ENCODE measurements around the gene NDUFAF8.
A peak's percentile ranks its signal among the peaks of the same experiment; 100 is the strongest.

Gene NDUFAF8

DNA sequence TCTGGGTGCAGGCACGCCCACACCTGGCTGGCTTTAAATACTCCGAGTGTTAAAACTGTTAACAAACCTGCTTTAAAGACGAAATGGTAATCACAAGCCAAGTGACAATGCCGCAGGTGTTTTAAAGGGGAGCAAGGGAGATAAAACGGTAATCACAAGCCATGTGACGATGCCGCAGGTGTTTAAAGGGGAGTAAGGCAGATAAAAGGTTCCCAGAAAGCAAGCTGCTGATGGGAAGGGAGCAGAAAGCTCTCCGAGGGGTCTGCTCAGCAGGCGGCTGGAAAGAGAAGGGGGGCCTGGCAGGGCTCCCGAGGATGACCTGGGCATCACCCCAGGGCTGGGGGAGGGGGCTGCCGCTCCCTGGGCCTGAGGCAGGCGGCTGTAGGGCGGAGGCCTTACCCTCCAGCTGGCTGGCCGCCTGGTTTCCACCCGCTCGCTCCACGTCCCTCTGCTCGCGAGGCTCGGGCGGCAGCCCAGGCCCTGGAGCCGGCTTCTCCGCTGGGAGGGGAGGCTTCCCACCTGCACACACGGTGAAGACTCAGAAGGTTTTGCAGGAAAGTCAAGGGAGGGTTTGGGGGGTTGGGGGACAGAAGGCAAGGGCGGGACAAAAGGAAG is 12.1 kb downstream of the NDUFAF8 start:
- ATAC-seq (ENCODE audit: insufficient read depth, low read depth) (no peak), DNase-seq (no peak)
- no peaks in the 10 kb centered on the region for H3K27me3 ChIP-seq (ENCODE audit: insufficient read depth, low read length, poor library complexity)
- no peaks in the 10 kb centered on the region for H3K79me2 ChIP-seq (ENCODE audit: insufficient read depth, low read length)
- H3K4me1 ChIP-seq (ENCODE audit: insufficient read depth, low read length) = no peaks in the 10 kb centered on the region
- no peak overlapping the region for H3K27ac ChIP-seq (ENCODE audit: low read length)
- H3K4me3 ChIP-seq (ENCODE audit: low read depth in 1 of 2, low read length in 2 of 2) = no peak overlapping the region
- peaks cover 25% of the 10 kb centered on the region for H4K20me1 ChIP-seq (ENCODE audit: insufficient read depth, low read length)
- no peak overlapping the region for H3K4me2 ChIP-seq (ENCODE audit: insufficient read depth, low read length)
- no peaks in the 10 kb centered on the region for H3K9me3 ChIP-seq (ENCODE audit: insufficient read depth, low read length, severe bottlenecking)
- H2AFZ ChIP-seq (ENCODE audit: low read depth, low read length) = no peak overlapping the region
- H3K36me3 ChIP-seq (ENCODE audit: insufficient read depth, low read length) = peaks cover 59% of the 10 kb centered on the region
- TF ChIP-seq EZH2 (IDR thresholded peaks at IDR 0.05; ENCODE audit: borderline replicate concordance, low read depth, low read length, severe bottlenecking) = no peak
- TF ChIP-seq, protein P1, sequence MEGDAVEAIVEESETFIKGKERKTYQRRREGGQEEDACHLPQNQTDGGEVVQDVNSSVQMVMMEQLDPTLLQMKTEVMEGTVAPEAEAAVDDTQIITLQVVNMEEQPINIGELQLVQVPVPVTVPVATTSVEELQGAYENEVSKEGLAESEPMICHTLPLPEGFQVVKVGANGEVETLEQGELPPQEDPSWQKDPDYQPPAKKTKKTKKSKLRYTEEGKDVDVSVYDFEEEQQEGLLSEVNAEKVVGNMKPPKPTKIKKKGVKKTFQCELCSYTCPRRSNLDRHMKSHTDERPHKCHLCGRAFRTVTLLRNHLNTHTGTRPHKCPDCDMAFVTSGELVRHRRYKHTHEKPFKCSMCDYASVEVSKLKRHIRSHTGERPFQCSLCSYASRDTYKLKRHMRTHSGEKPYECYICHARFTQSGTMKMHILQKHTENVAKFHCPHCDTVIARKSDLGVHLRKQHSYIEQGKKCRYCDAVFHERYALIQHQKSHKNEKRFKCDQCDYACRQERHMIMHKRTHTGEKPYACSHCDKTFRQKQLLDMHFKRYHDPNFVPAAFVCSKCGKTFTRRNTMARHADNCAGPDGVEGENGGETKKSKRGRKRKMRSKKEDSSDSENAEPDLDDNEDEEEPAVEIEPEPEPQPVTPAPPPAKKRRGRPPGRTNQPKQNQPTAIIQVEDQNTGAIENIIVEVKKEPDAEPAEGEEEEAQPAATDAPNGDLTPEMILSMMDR (IDR thresholded peaks at IDR 0.05; ENCODE audit: borderline replicate concordance, extremely low read depth, low read length, poor library complexity, severe bottlenecking) = no peak
- no peak overlapping the region for H3K9ac ChIP-seq (ENCODE audit: low read depth, low read length)

DNA sequence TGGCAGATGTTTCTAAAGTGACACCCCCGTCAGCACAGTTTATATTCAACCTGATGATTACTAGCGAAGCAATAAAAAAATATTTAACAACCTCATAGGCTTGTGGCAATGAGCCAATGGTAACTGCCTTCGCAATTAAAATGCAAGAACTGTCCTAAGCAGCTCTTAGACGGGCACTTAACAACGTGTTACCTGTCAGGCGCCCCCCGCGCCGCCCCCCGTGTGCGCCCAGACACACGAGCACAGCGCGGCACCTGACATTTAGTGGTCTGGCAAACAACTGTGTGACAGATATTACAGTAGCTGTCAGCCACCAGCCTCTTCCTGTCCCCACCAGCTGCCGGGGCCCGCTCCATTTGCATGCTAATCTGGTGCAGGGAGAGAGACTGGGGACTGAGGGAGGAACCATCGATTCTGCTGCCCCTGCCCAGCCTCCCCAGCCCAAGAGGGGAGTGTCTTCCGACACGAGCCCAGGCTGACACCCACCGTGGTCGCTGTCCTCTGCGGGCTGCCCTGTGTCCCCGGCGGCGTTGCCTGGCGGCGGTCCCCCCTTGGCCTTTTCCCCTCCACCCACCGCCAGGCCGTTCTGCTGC is 12.7 kb downstream of the NDUFAF8 start:
- DNase-seq (no peak), ATAC-seq (ENCODE audit: insufficient read depth, low read depth) (no peak)
- no peak overlapping the region for H2AFZ ChIP-seq (ENCODE audit: low read depth, low read length)
- H3K27me3 ChIP-seq (ENCODE audit: insufficient read depth, low read length, poor library complexity) = no peaks in the 10 kb centered on the region
- H3K27ac ChIP-seq (ENCODE audit: low read length) = no peak overlapping the region
- peaks cover 62% of the 10 kb centered on the region for H3K36me3 ChIP-seq (ENCODE audit: insufficient read depth, low read length)
- no peak overlapping the region for H3K4me2 ChIP-seq (ENCODE audit: insufficient read depth, low read length)
- no peak for TF ChIP-seq EZH2 (IDR thresholded peaks at IDR 0.05; ENCODE audit: borderline replicate concordance, low read depth, low read length, severe bottlenecking)
- TF ChIP-seq, protein P1 (IDR thresholded peaks at IDR 0.05; ENCODE audit: borderline replicate concordance, extremely low read depth, low read length, poor library complexity, severe bottlenecking) = no peak
- H3K4me3 ChIP-seq (ENCODE audit: low read depth in 1 of 2, low read length in 2 of 2) = no peak overlapping the region
- no peak overlapping the region for H3K9ac ChIP-seq (ENCODE audit: low read depth, low read length)
- H3K9me3 ChIP-seq (ENCODE audit: insufficient read depth, low read length, severe bottlenecking) = no peaks in the 10 kb centered on the region
- no peaks in the 10 kb centered on the region for H3K4me1 ChIP-seq (ENCODE audit: insufficient read depth, low read length)
- H3K79me2 ChIP-seq (ENCODE audit: insufficient read depth, low read length) = no peaks in the 10 kb centered on the region
- peaks cover 20% of the 10 kb centered on the region for H4K20me1 ChIP-seq (ENCODE audit: insufficient read depth, low read length)

DNA sequence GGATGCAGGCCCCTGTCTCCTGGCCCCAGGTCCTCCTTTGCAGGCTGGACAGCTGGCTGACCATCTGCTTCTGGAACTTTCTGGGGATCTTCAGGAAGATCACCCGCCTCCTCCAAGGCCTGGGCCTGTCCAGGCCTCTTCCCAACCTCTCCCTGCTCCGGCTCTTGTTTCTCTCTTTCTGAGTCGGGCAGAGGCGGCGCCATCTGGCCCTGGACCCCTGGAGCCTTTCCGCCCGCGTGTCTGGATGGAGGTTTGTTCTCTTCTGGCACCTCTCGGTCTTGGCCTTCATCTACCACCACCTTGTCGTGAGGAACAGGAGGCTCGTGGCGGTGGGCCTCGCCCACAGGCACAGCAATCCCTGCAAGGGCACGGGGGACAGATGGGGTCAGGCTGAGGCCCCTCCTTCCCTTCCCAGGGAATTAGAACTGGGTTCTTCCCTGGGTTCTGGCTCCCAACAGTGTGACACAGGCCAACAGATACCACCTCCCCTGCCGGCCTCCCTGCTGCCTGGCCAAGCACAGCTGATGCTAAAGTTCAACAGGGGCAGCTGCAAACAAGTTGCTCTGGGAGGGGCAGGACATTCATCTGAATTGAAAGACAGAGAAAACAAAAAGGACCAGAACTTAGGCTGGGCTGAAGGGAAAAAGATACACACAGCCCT is 13.3 kb downstream of the NDUFAF8 start:
- no peaks in the 10 kb centered on the region for H3K9me3 ChIP-seq (ENCODE audit: insufficient read depth, low read length, severe bottlenecking)
- H3K4me1 ChIP-seq (ENCODE audit: insufficient read depth, low read length) = no peaks in the 10 kb centered on the region
- TF ChIP-seq, protein P1 (IDR thresholded peaks at IDR 0.05; ENCODE audit: borderline replicate concordance, extremely low read depth, low read length, poor library complexity, severe bottlenecking) = peak; percentile 2
- no peak for TF ChIP-seq EZH2 (IDR thresholded peaks at IDR 0.05; ENCODE audit: borderline replicate concordance, low read depth, low read length, severe bottlenecking)
- H3K4me3 ChIP-seq (ENCODE audit: low read depth in 1 of 2, low read length in 2 of 2) = no peak overlapping the region
- ATAC-seq (ENCODE audit: insufficient read depth, low read depth) = no peak
- no peak overlapping the region for H3K9ac ChIP-seq (ENCODE audit: low read depth, low read length)
- no peak overlapping the region for H3K27ac ChIP-seq (ENCODE audit: low read length)
- H3K36me3 ChIP-seq (ENCODE audit: insufficient read depth, low read length) = peaks cover 62% of the 10 kb centered on the region
- H3K27me3 ChIP-seq (ENCODE audit: insufficient read depth, low read length, poor library complexity) = no peaks in the 10 kb centered on the region
- H4K20me1 ChIP-seq (ENCODE audit: insufficient read depth, low read length) = peaks cover 20% of the 10 kb centered on the region
- no peak overlapping the region for H2AFZ ChIP-seq (ENCODE audit: low read depth, low read length)
- no peak for DNase-seq
- no peaks in the 10 kb centered on the region for H3K79me2 ChIP-seq (ENCODE audit: insufficient read depth, low read length)
- H3K4me2 ChIP-seq (ENCODE audit: insufficient read depth, low read length) = no peak overlapping the region

All from DND-41 (cell line).